Measurements from ENCODE around the gene RAN. TPM values are rescaled to one million over a fixed set of nuclear protein-coding genes. Genes with fewer than 3 reads are reported as not detected.
A peak's percentile ranks its signal among the peaks of the same experiment; 100 is the strongest.
"Not testable (repeated sequence)": the region's sequence is repeated elsewhere in the genome, so short reads cannot be mapped to it uniquely, and the experiment has no call there.

RAN gene
- total and polyA plus RNA-seq, 3 donors from 2014 or later, result 289 to 966 (median 304) TPM

GRCh38 chr12:130838951-130839769 lies 32.7 kb upstream of the RAN start, which contains the start of gene STX2:
STX2 (minus strand) TSS chr12:130839250; CDS start chr12:130839099, 151 bp downstream.
- no peaks in the 10 kb centered on the region for H3K27me3 ChIP-seq
- intact Hi-C loops (cut with DNase I; ENCODE audit: low total_unique reads), result no loop called here

DNA sequence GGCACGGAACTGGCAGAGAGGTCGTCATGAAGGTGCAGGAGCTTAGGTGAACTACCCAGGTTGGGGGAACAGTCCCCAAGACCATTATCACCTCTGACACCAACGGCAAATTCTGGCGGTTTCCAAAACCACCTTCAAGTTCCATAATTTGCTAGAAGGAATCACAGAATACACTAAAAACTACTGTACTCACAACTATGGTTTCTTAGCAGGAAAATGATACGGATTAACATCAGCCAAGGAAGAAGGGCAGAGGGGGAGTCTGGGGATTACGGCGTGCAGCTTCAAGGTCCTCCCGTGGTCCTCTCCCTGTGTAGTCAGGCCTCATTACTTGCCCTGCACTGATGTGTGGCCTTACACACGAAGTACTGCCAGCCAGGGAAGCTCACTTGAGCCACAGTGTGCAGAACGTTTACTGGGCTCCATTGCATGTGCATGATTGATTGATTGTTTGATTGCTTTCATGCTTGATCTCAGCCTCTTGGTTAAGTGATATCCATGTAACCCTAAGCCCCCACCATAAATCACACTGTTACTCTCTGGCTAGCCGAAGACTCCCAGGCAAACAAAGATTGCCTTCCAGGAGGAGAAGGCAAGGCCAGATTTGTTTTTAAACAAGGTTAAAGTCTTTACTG lies 32.0 kb upstream of the RAN start:
- WGBS, 2 donors, result 32 to 34% methylated on average over 11 of the region's 11 CpGs
- no peak for DNase-seq
- peaks cover 13% of the 10 kb centered on the region for H3K4me1 ChIP-seq
- intact Hi-C loops (cut with DNase I; ENCODE audit: low total_unique reads), result no loop called here
- H3K27ac ChIP-seq, result peak overlapping the region in 1 of 2 donors; percentile 77
- H3K36me3 ChIP-seq (ENCODE audit: low read depth, missing control alignments), result no peaks in the 10 kb centered on the region
- H3K9me3 ChIP-seq, result no peaks in the 10 kb centered on the region
- H3K4me3 ChIP-seq, result peak overlapping the region; percentile 54 to 95
- no peaks in the 10 kb centered on the region for H3K27me3 ChIP-seq
- TF ChIP-seq POLR2A (IDR thresholded peaks at IDR 0.05) (no peak), CTCF (IDR thresholded peaks at IDR 0.05) (no peak)

More at GRCh38 chr12:130838951-130839769, 32.7 kb upstream of the RAN start, which contains the start of gene STX2:
- Histone ChIP-seq H3K9me3 (no peaks in the 10 kb centered on the region), H3K4me1 (peaks cover 13% of the 10 kb centered on the region), H3K27ac (peak within 1 kb of the TSS; percentile 55 to 77), H3K36me3 (ENCODE audit: low read depth, missing control alignments) (no peaks in the 10 kb centered on the region), H3K4me3 (peak within 1 kb of the TSS; percentile 77 to 95)
- WGBS, 2 donors, result 0 to 1% methylated on average over 32 to 60 of the region's 79 CpGs
- no peak for TF ChIP-seq POLR2A (IDR thresholded peaks at IDR 0.05)
- TF ChIP-seq CTCF (IDR thresholded peaks at IDR 0.05), result no peak
- DNase-seq, result peak; percentile 88

- Histone ChIP-seq H3K4me3 (no peak overlapping the region), H3K9me3 (no peaks in the 10 kb centered on the region), H3K36me3 (ENCODE audit: low read depth, missing control alignments) (no peaks in the 10 kb centered on the region), H3K27ac (peak overlapping the region in 1 of 2 donors; percentile 74), H3K27me3 (no peaks in the 10 kb centered on the region), H3K4me1 (peaks cover 11% of the 10 kb centered on the region)
- TF ChIP-seq CTCF (IDR thresholded peaks at IDR 0.05), result no peak
- no peak for DNase-seq
- intact Hi-C loops (cut with DNase I; ENCODE audit: low total_unique reads), result no loop called here
These were observed 25.5 kb upstream of the RAN start for GRCh38 chr12:130846369-130846768.

- DNase-seq, result no peak
- TF ChIP-seq POLR2A (IDR thresholded peaks at IDR 0.05) (no peak), CTCF (IDR thresholded peaks at IDR 0.05) (no peak)
- H3K4me3 ChIP-seq, result no peak overlapping the region
- peak overlapping the region in 1 of 2 donors; percentile 74 for H3K27ac ChIP-seq
- no peaks in the 10 kb centered on the region for H3K9me3 ChIP-seq
- WGBS, 2 donors, result 45 to 53% methylated on average over 7 of the region's 7 CpGs
- no peaks in the 10 kb centered on the region for H3K27me3 ChIP-seq
- H3K4me1 ChIP-seq, result peaks cover 11% of the 10 kb centered on the region
- no peaks in the 10 kb centered on the region for H3K36me3 ChIP-seq (ENCODE audit: low read depth, missing control alignments)
- intact Hi-C loops (cut with DNase I; ENCODE audit: low total_unique reads), result no loop called here
These were observed 24.8 kb upstream of the RAN start for GRCh38 chr12:130847112-130847511.

DNA sequence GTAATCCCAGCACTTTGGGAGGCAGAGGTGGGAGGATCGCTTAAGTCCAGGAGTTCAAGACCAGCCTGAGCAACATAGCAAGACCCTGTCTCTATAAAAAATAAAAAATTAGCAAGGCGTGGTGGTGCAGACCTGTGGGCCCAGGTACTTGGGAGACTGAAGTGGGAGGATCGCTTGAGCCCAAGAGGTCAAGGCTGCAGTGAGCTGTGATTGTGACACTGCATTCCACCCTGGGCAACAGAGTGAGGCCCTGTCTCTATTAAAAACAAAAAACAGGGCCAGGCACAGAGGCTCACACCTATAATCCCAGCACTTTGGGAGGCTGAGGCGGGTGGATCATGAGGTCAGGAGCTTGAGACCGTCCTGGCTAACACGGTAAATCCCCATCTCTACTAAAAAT lies 23.8 kb upstream of the RAN start:
- H3K27me3 ChIP-seq; H3K27ac ChIP-seq; DNase-seq; intact Hi-C loops (cut with DNase I; ENCODE audit: low total_unique reads); H3K36me3 ChIP-seq (ENCODE audit: low read depth, missing control alignments); H3K4me3 ChIP-seq; H3K9me3 ChIP-seq: not testable (repeated sequence)
- H3K4me1 ChIP-seq, result peaks cover 11% of the 10 kb centered on the region
- 89 to 97% methylated on average over 6 of the region's 6 CpGs for WGBS, 2 donors

GRCh38 chr12:130848785-130849305 lies 23.0 kb upstream of the RAN start:
- DNase-seq; H3K9me3 ChIP-seq; H3K36me3 ChIP-seq (ENCODE audit: low read depth, missing control alignments); H3K27me3 ChIP-seq; intact Hi-C loops (cut with DNase I; ENCODE audit: low total_unique reads); H3K27ac ChIP-seq; H3K4me3 ChIP-seq: not testable (repeated sequence)
- peaks cover 11% of the 10 kb centered on the region for H3K4me1 ChIP-seq
- 91 to 100% methylated on average over 1 of the region's 1 CpG for WGBS, 2 donors

All from testis (tissue), 3 donors.